T-cell (primary cell): ENCODE data around the gene TMEM181. TPM values are rescaled to one million over a fixed set of nuclear protein-coding genes. Genes with fewer than 3 reads are reported as not detected.

Source experiments
- ATAC-seq, 4 experiments: fragments of 200-7000 bp in 3 of 4; fragments of 150-1000 bp in 1 of 4; cut with Tn5 transposase; replicated peaks in 1 of 4; 1 replicate in 3 of 4; 2 replicates in 1 of 4; pipeline ENCODE4 v1.10.0; 2021; ENCODE audit warnings: moderate library complexity in 3 of 4, mild to moderate bottlenecking in 2 of 4, moderate number of reproducible peaks in 1 of 4
- CTCF ChIA-PET, 2 donors: fragments of 300-600 bp; sonication (Branson Sonifier 250); formaldehyde crosslinking; loops; one replicate each; lab custom pipeline; 2022; ENCODE audit warnings: antibody characterized with exemption in 2 of 2; lab: Charles Lee
- POLR2A ChIA-PET, 2 donors: fragments of 300-600 bp; sonication (Branson Sonifier 250); formaldehyde crosslinking; loops; one replicate each; lab custom pipeline; 2022; ENCODE audit warnings: antibody characterized with exemption in 2 of 2; lab: Charles Lee
- DNase-seq, 35 experiments: peaks; one replicate each; pipeline versions ENCODE4 v3.0.0 to v3.0.0-alpha.2; 2013 to 2023
- H3K27ac ChIP-seq: one replicate; pipeline ENCODE4 v1.5.1; 2013; ENCODE audit warnings: low read length
- H3K27me3 ChIP-seq, 2 experiments: replicated peaks in 1 of 2; 1 replicate in 1 of 2; 2 replicates in 1 of 2; pipeline versions ENCODE4 v1.6.1 to v1.7.0; 2013; ENCODE audit warnings: low read length in 1 of 2, mixed read lengths in 1 of 2; ENCODE audit not compliant: control insufficient read depth in 2 of 2, insufficient read depth in 2 of 2; ENCODE audit errors: extremely low read depth in 1 of 2
- H3K36me3 ChIP-seq, 2 donors: 1 replicate in 1 of 2; 2 replicates in 1 of 2; pipeline versions ENCODE4 v1.6.1 to v1.7.0; 2013; ENCODE audit warnings: low read length in 1 of 2; ENCODE audit not compliant: control insufficient read depth in 2 of 2, insufficient read depth in 1 of 2; ENCODE audit errors: extremely low read depth in 1 of 2
- H3K4me1 ChIP-seq, 2 experiments: 1 replicate in 1 of 2; 2 replicates in 1 of 2; pipeline versions ENCODE4 v1.6.1 to v1.7.0; 2013; ENCODE audit warnings: low read length in 2 of 2, mixed read lengths in 1 of 2; ENCODE audit not compliant: insufficient read depth in 2 of 2, control insufficient read depth in 1 of 2; ENCODE audit errors: extremely low read depth in 1 of 2
- H3K4me3 ChIP-seq, 2 donors: 1 replicate in 1 of 2; 2 replicates in 1 of 2; pipeline versions ENCODE4 v1.5.1 to v1.7.0; 2013; ENCODE audit warnings: mild to moderate bottlenecking in 2 of 2, low read length in 1 of 2, moderate library complexity in 1 of 2; ENCODE audit not compliant: control insufficient read depth in 1 of 2; ENCODE audit errors: extremely low read depth in 1 of 2
- H3K9me3 ChIP-seq: 2 replicates; pipeline ENCODE4 v1.7.0; 2013
- H3K27ac Mint-ChIP-seq, 2 donors: one replicate each; pipeline ENCODE4 v1.8.0; 2020 to 2021; ENCODE audit warnings: mild to moderate bottlenecking in 2 of 2, mixed read lengths in 2 of 2
- H3K27me3 Mint-ChIP-seq, 2 donors: one replicate each; pipeline ENCODE4 v1.8.0; 2021 to 2022; ENCODE audit warnings: mixed read lengths in 2 of 2
- H3K36me3 Mint-ChIP-seq: one replicate; pipeline ENCODE4 v1.8.0; 2021; ENCODE audit warnings: mixed read lengths
- H3K4me1 Mint-ChIP-seq, 3 donors: one replicate each; pipeline ENCODE4 v1.8.0; 2020 to 2022; ENCODE audit warnings: mixed read lengths in 3 of 3, mild to moderate bottlenecking in 1 of 3
- H3K4me3 Mint-ChIP-seq, 3 donors: one replicate each; pipeline ENCODE4 v1.8.0; 2020 to 2022; ENCODE audit warnings: mild to moderate bottlenecking in 3 of 3, mixed read lengths in 3 of 3, moderate library complexity in 3 of 3
- H3K9me3 Mint-ChIP-seq, 3 donors: one replicate each; pipeline ENCODE4 v1.8.0; 2020 to 2022; ENCODE audit warnings: mixed read lengths in 3 of 3
- WGBS: methylation state at CpG from one replicate; pipeline ENCODE4 v1.1.5; 2013; ENCODE audit warnings: missing lambda C conversion rate; ENCODE audit not compliant: insufficient coverage; 5-methylcytosine and 5-hydroxymethylcytosine counted together
- total RNA-seq, 35 experiments: library from RNA in 6 of 35; stranded (reverse) in 6 of 35; fragments of 120-200 nt in 1 of 35; gene quantifications; one replicate each; pipeline versions ENCODE4 v1.2.1 to v1.2.4 and lab custom pipeline; 2013 to 2026

The TMEM181 gene
- total RNA-seq, 5 donors from 2014 or later (not counting 1 experiment from before 2014, with no cell fraction given), result 15.9 to 21.5 (median 19.9) TPM

GRCh38 chr6:158636778-158637177 lies 76.9 kb downstream of the TMEM181 start:
- no CpG with 5 or more reads among the region's 8 CpGs for WGBS
- no peaks in the 10 kb centered on the region for H3K27me3 Mint-ChIP-seq
- peaks cover 43% of the 10 kb centered on the region for H3K36me3 Mint-ChIP-seq
- Histone ChIP-seq H3K27me3 (no peaks in the 10 kb centered on the region), H3K27ac (no peak overlapping the region), H3K4me1 (peaks cover 22 to 46% of the 10 kb centered on the region in 2 experiments), H3K36me3 (peaks cover 7 to 54% of the 10 kb centered on the region in 2 donors), H3K4me3 (no peak overlapping the region), H3K9me3 (no peaks in the 10 kb centered on the region)
- H3K4me3 Mint-ChIP-seq, result no peak overlapping the region
- ATAC-seq (no peak), DNase-seq (no peak)
- peak overlapping the region; percentile 30 to 71 for H3K27ac Mint-ChIP-seq
- POLR2A ChIA-PET, result interaction anchor here in 1 of 2 donors (1.4 kb wide), 1 partner anchor 13 kb away, joined by 8 read pairs; the partner anchor contains the start of gene SYTL3
- CTCF ChIA-PET, result interaction anchor here in 1 of 2 donors (0.6 to 1.1 kb wide), 3 partner anchors 9 to 13 kb away, joined by 3 read pairs; no protein-coding TSS in a partner anchor
- peaks cover 70 to 73% (median 72%) of the 10 kb centered on the region in 3 donors for H3K4me1 Mint-ChIP-seq
- no peaks in the 10 kb centered on the region for H3K9me3 Mint-ChIP-seq

GRCh38 chr6:158638324-158638854 lies 78.5 kb downstream of the TMEM181 start:
- H3K9me3 Mint-ChIP-seq, result no peaks in the 10 kb centered on the region
- no peaks in the 10 kb centered on the region for H3K9me3 ChIP-seq
- no peak for ATAC-seq
- WGBS, result no CpG with 5 or more reads among the region's 3 CpGs
- POLR2A ChIA-PET, result interaction anchor here (0.5 to 2.3 kb wide), 8 partner anchors 11 to 490 kb away, joined by 3 to 9 read pairs (median 4); partner anchors contain the start of gene SYTL3 (in 1 of the 2)
- no peaks in the 10 kb centered on the region for H3K27me3 ChIP-seq
- H3K27ac Mint-ChIP-seq, result peak overlapping the region; percentile 65 to 80
- H3K4me1 ChIP-seq, result peaks cover 29 to 58% of the 10 kb centered on the region in 2 experiments
- peaks cover 80 to 82% (median 81%) of the 10 kb centered on the region in 3 donors for H3K4me1 Mint-ChIP-seq
- peak overlapping the region; percentile 37 for H3K27ac ChIP-seq
- H3K4me3 ChIP-seq, result no peak overlapping the region
- peaks cover 39% of the 10 kb centered on the region for H3K36me3 Mint-ChIP-seq
- no peak for DNase-seq
- CTCF ChIA-PET, result interaction anchor here in 1 of 2 donors (0.6 to 1.3 kb wide), 2 partner anchors 21 to 105 kb away, joined by 3 to 4 read pairs; no protein-coding TSS in a partner anchor
- peaks cover 7 to 52% of the 10 kb centered on the region in 2 donors for H3K36me3 ChIP-seq
- peak overlapping the region in 1 of 3 donors; percentile 49 for H3K4me3 Mint-ChIP-seq
- H3K27me3 Mint-ChIP-seq, result no peaks in the 10 kb centered on the region

- H3K36me3 Mint-ChIP-seq, result peaks cover 39% of the 10 kb centered on the region
- H3K4me1 Mint-ChIP-seq, result peaks cover 81 to 84% (median 82%) of the 10 kb centered on the region in 3 donors
- H3K36me3 ChIP-seq, result peaks cover 7 to 52% of the 10 kb centered on the region in 2 donors
- ATAC-seq, result no peak
- peak overlapping the region; percentile 37 for H3K27ac ChIP-seq
- H3K4me1 ChIP-seq, result peaks cover 29 to 58% of the 10 kb centered on the region in 2 experiments
- WGBS, result 90% methylated on average over 4 of the region's 5 CpGs
- no peaks in the 10 kb centered on the region for H3K27me3 ChIP-seq
- no peak for DNase-seq
- ChIA-PET POLR2A (interaction anchor here (0.5 to 2.3 kb wide), 7 partner anchors 10 to 142 kb away, joined by 3 to 9 read pairs (median 3); partner anchors contain the start of gene SYTL3 (in 1 of the 2)), CTCF (interaction anchor here in 1 of 2 donors (0.6 to 1.3 kb wide), 2 partner anchors 21 to 104 kb away, joined by 3 to 4 read pairs; no protein-coding TSS in a partner anchor)
- H3K27me3 Mint-ChIP-seq, result no peaks in the 10 kb centered on the region
- peak overlapping the region in 1 of 3 donors; percentile 49 for H3K4me3 Mint-ChIP-seq
- no peaks in the 10 kb centered on the region for H3K9me3 Mint-ChIP-seq
- no peak overlapping the region for H3K4me3 ChIP-seq
- H3K27ac Mint-ChIP-seq, result peak overlapping the region; percentile 65 to 80
- H3K9me3 ChIP-seq, result no peaks in the 10 kb centered on the region
Observed at GRCh38 chr6:158639056-158639455, 79.2 kb downstream of the TMEM181 start.

- Mint-ChIP-seq H3K9me3 (no peaks in the 10 kb centered on the region), H3K36me3 (peaks cover 33% of the 10 kb centered on the region), H3K4me3 (peak overlapping the region; percentile 2 to 91 (median 10)), H3K27me3 (no peaks in the 10 kb centered on the region), H3K27ac (peak overlapping the region; percentile 80 to 91), H3K4me1 (peaks cover 74 to 77% (median 75%) of the 10 kb centered on the region in 3 donors)
- Histone ChIP-seq H3K27ac (peak overlapping the region; percentile 3), H3K36me3 (peaks cover 3 to 47% of the 10 kb centered on the region in 2 donors), H3K9me3 (no peaks in the 10 kb centered on the region), H3K27me3 (no peaks in the 10 kb centered on the region), H3K4me1 (peaks cover 20 to 61% of the 10 kb centered on the region in 2 experiments), H3K4me3 (no peak overlapping the region)
- 83% methylated on average over 1 of the region's 2 CpGs for WGBS
- ChIA-PET CTCF (interaction anchor here (0.7 kb wide), 2 partner anchors 13 to 334 kb away, joined by 3 read pairs; no protein-coding TSS in a partner anchor), POLR2A (interaction anchor here (0.6 to 0.9 kb wide), 5 partner anchors 10 to 359 kb away, joined by 3 to 8 read pairs (median 3); partner anchors contain the start of gene SYTL3 (in 1 of the 2))
- ATAC-seq (no peak), DNase-seq (no peak)
Observed at GRCh38 chr6:158640519-158640918, 80.6 kb downstream of the TMEM181 start.

- Histone ChIP-seq H3K27me3 (no peaks in the 10 kb centered on the region), H3K36me3 (peaks cover 3 to 32% of the 10 kb centered on the region in 2 donors), H3K4me3 (peak overlapping the region in 1 of 2 donors; percentile 81), H3K27ac (no peak overlapping the region), H3K4me1 (peaks cover 12 to 57% of the 10 kb centered on the region in 2 experiments), H3K9me3 (no peaks in the 10 kb centered on the region)
- Mint-ChIP-seq H3K27ac (peak overlapping the region; percentile 69 to 97), H3K4me1 (peaks cover 66 to 76% (median 71%) of the 10 kb centered on the region in 3 donors), H3K27me3 (no peaks in the 10 kb centered on the region), H3K4me3 (peak overlapping the region; percentile 91 to 99 (median 95)), H3K36me3 (peaks cover 20% of the 10 kb centered on the region), H3K9me3 (no peaks in the 10 kb centered on the region)
- CTCF ChIA-PET, result interaction anchor here in 1 of 2 donors (1.2 kb wide), 2 partner anchors 9 to 49 kb away, joined by 3 read pairs; no protein-coding TSS in a partner anchor
- POLR2A ChIA-PET, result interaction anchor here (0.5 to 4.2 kb wide), 5 partner anchors 11 to 227 kb away, joined by 3 to 47 read pairs (median 5); partner anchors contain the start of genes EZR (in 1 of the 2) and TMEM181 (in 1 of the 2)
- no peak for DNase-seq
- 92% methylated on average over 6 of the region's 8 CpGs for WGBS
- ATAC-seq, result no peak
Observed at GRCh38 chr6:158642097-158642601, 82.3 kb downstream of the TMEM181 start.

- H3K9me3 Mint-ChIP-seq, result no peaks in the 10 kb centered on the region
- H3K4me3 Mint-ChIP-seq, result peak overlapping the region; percentile 91 to 99 (median 95)
- no peaks in the 10 kb centered on the region for H3K27me3 Mint-ChIP-seq
- peaks cover 61 to 74% (median 64%) of the 10 kb centered on the region in 3 donors for H3K4me1 Mint-ChIP-seq
- 0% methylated on average over 15 of the region's 21 CpGs for WGBS
- DNase-seq (peak in 2 of 35 experiments; percentile 19 to 38), ATAC-seq (no peak)
- H3K36me3 Mint-ChIP-seq, result peaks cover 14% of the 10 kb centered on the region
- Histone ChIP-seq H3K4me1 (peaks cover 12 to 53% of the 10 kb centered on the region in 2 experiments), H3K9me3 (no peaks in the 10 kb centered on the region), H3K27ac (peak overlapping the region; percentile 88), H3K36me3 (peaks cover 3 to 21% of the 10 kb centered on the region in 2 donors), H3K27me3 (no peaks in the 10 kb centered on the region), H3K4me3 (peak overlapping the region; percentile 81 to 87)
- CTCF ChIA-PET, result interaction anchor here (0.5 to 2.0 kb wide), 6 partner anchors 9 to 423 kb away, joined by 3 to 13 read pairs (median 4); no protein-coding TSS in a partner anchor
- POLR2A ChIA-PET, result interaction anchor here (0.5 to 4.2 kb wide), 19 partner anchors 8 to 406 kb away, joined by 3 to 47 read pairs (median 4); no protein-coding TSS in a partner anchor
- peak overlapping the region; percentile 96 to 97 for H3K27ac Mint-ChIP-seq
Observed at GRCh38 chr6:158643836-158644230, 83.9 kb downstream of the TMEM181 start.
